SKM-1 treated with dmso at 0.1 percent for 144 hours (cell line): ENCODE results near the gene PSME4.
"Not testable (repeated sequence)": the region's sequence is repeated elsewhere in the genome, so short reads cannot be mapped to it uniquely, and the experiment has no call there.

Source experiments
- DNase-seq: peaks from one replicate; lab custom pipeline; 2025; ENCODE audit not compliant: unreplicated experiment; lab: John Stamatoyannopoulos, UW

The PSME4 gene

DNA sequence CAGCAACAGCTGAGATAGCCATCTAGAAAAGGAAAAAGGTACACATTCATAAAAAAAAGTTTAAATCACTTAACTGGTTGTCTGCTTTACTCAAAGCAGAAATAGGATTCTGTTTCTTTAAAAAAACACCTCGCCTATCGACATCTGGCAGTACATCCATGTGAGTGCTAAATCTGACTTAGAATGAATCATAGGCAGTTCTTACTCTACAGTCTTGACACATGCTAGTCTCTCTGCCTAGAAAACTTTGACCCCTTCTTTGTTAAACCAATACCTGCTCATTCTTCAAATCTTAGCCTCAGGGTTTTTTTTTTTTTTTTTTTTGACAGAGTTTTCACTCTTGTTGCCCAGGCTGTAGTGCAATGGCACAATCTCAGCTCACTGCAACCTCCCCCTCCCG, 73.9 kb downstream of the PSME4 start:
- DNase-seq: no peak

DNA sequence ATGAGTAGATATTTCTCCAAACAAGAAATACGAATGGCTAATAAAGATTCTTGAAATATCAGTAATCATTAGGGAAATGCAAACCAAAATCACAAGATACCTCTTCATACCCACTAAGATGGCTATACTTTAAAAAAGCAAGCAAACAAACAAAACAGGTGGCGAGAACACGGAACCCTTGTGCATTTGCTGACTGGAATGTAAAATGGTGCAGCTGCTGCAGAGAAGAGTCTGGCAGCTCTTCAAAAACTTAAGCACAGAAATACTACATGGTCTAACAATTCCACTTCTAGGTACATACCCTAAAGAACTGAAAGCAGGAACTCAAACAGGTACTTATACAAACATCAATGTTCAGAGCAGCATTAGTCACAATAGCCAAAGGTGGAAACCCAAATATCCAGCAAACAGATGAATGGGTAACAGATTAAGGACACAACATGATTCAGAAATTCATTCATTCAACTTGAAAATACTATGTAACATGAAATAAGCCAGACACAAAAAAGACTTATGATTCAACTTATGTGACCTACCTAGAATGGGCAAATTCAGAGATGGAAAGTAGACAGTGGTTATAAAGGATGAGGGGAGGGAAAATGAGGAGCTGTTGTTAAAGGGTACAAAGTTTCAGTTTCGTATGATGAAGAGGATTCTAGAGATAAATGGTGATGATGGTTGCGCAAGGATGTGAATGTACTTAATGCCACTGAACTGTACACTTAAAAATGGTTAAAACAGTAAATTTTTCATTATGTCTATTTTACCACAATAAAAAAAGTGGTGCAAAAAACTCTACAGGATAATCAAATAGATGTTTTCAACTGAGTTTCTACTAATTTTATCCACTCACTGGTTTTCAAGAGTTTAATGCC, 84.2 kb downstream of the PSME4 start:
- no peak for DNase-seq

DNA sequence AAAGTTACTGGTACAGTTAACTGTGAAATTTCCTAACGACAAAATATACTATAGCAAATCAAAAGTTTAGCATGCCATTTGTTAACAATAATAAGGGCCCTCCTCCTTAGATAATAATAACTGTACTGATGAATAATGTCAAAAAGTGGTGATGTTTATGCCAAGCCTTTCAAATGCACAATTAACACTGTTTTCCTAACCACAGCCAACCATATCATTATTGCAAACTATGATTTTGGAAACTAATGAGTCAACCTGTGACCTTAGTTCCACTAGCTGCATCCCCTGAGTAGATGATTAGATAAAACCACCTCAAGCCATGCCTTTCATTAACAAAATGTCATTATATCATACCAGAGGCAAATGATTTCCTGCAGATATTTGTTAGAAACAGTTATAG, 85.9 kb downstream of the PSME4 start:
- no peak for DNase-seq

DNA sequence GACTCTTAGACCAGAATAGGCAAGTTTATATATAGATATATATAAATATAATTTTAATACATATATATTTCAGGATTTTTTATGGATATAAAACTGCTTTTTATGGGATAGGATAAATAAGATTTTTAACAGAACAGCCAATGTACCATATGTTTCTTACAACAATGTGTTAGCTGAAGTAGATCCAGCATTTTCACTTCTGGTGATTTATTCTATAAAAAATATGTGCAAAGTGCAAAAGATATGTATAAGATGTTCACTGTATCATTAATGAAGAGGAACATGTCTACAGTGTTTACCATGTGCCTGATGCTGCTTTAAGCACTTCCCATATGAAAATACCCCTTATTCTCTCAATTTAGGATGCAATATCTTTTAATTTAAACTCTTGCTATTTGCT, 88.8 kb downstream of the PSME4 start:
- DNase-seq: no peak

DNA sequence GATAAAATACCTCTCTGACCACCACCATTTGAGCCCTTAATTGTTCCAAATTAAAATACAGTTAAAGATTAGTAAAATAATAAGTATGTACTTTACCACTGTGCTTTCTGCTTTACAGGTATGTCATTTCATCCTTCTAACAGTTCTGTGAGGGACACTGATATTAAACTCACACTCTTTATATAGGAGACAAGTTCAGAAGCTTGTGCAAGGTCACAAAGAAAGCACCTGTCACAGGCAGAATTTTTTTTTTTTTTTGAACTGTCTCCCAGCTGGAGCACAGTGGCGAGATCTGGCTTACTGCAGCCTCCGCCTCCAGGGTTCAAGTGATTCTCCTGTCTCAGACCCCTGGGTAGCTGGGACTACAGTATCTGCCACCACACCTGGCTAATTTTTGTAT, 89.4 kb downstream of the PSME4 start:
- DNase-seq: no peak

DNA sequence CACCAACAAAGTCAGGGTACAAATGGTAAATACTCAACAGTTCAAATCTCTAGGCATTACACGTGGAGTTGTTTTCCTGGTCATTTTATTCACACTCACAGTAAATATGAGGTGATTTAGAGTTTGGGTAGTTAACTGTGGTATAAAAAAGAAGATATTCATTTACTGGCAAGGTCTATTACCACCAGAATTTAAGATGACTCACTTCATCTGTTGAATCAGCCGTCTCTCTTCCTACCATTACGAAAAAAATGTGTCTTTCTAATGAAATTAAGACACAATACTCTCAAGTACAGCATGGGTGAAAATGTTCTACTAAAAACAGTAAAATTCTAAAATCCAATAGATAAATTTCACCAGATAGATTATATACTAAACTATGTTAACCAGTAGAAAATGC, 90.0 kb downstream of the PSME4 start:
- no peak for DNase-seq

DNA sequence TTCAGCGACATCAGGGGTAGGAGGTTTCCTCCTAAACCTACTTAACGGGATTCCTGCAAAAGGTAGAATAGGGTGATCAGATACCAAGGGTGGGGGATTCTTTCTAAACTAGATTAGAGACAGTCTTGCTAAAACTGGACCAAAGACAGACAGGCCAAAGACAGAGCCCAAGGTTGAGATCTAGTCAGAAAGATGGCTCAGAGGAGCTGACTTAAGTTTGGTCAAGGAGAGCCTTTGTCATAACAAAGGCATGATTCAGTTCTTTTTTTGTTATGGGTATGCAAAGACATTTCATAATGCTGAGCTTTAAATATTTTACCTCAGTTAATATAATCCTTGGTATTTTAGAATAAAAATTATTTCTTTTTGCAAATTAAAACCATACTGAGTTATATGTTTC, 93.2 kb downstream of the PSME4 start:
- no peak for DNase-seq

DNA sequence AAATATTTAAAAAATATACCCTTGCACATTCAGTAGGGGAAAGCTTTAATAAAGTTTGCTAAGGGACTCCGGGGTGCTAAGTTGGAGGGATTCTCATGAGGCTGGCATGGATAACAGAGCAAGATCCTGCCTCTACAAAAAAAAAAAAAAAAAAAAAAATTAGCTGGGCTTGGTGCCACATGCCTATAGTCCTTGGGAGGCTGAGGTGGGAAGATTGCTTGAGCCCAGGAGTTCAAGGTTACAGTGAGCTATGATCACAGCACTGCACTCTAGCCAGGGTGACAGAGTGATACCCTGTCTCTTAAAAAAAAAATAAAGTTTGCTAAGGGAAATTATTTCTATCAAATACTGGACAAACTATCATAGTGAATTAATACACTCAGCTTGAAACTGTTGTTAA, 93.7 kb downstream of the PSME4 start:
- DNase-seq: no peak

DNA sequence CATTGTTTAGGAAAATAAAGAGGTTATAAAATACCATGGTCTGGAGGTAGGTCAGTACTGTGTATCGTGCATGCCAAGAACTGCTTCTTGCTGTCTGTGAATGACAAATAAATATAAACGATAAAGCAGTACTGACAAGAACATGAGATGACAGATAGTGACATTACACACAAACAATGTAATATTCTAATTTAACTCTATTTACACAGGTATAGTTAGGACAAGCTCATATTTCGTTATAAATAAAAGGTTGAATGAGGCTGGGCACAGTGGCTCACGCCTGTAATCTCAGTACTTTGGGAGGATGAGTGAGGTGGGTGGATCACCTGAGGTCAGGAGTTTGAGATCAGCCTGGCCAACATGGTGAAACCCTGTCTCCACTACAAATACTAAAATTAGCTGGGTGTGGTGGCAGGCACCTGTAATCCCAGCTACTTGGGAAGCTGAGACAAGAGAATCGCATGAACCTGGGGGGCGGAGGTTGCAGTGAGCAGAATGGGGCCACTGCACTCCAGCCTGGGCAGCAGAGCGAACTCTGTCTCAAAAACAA, 96.3 kb downstream of the PSME4 start:
- no peak for DNase-seq

DNA sequence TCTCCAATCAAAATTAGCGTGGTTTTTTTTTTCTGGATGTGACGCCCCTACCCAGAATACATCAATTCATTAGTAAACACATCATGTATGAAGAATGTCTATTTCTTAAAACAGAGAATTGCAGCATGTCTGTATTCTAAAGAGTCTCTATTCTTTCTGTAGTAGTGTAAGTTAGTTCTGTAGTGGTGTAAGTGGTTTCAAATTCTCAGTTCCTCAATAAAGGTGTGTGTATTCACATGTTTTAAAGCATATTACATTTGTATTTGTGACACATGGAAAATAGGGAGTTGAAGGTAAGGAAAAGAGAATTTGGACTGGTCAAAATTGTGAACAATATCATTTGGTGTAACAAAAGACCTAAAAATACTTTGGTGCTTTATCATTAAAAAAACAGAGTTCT, 103.0 kb downstream of the PSME4 start:
- no peak for DNase-seq

DNA sequence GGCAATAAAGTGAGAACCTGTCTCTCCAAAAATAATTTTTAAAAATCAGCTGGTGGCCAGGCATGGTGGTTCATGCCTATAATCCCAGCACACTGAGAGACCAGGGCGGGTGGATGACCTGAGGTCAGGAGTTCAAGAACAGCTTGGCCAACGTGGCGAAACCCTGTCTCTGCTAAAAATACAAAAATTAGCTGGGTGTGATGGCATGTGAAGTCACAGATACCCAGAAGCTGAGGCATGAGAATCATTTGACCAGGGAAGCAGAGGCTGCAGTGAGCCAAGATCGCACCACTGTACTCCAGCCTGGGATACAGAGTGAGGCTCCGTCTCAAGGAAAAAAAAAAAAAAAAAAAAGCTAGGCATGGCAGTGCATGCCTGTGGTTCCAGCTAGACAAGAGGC, 103.6 kb downstream of the PSME4 start:
- no peak for DNase-seq

DNA sequence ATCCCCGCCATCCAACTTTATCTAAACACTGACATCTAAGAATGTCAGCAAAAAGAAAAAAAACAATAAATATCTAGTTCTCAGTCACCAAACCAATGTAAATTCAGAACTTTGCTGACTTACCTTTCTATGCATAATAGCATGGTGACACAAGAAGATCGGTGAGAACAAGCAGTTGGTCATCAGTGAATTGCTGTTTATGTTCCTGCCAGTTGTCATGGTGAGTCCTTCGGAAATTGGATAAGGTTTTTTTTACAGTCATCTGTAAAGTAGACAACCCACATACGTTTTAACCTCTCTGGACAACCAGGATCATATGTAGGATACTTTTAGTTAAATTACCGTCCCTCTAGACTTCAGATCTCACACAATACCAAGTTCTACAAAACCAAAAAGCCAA, 104.8 kb downstream of the PSME4 start:
- DNase-seq: no peak

DNA sequence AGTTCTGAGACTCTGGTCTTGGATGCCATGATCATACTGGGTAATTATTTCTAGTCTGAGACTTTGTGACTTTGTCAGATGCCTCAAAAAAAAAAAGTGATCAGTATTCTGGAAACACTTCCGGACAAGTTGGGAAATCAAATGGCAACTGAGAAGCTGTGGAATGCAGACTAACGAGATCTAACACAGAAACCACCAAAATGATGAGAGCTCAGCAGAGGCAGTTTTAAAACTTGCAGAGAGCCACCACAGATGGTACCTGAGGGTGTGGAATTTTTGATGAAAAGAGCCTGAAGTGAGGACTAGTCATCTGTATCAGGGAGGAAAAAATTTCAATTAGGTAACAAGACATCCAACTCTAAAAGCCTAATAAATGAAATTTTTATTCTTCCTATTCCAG, 105.5 kb downstream of the PSME4 start:
- DNase-seq: no peak

DNA sequence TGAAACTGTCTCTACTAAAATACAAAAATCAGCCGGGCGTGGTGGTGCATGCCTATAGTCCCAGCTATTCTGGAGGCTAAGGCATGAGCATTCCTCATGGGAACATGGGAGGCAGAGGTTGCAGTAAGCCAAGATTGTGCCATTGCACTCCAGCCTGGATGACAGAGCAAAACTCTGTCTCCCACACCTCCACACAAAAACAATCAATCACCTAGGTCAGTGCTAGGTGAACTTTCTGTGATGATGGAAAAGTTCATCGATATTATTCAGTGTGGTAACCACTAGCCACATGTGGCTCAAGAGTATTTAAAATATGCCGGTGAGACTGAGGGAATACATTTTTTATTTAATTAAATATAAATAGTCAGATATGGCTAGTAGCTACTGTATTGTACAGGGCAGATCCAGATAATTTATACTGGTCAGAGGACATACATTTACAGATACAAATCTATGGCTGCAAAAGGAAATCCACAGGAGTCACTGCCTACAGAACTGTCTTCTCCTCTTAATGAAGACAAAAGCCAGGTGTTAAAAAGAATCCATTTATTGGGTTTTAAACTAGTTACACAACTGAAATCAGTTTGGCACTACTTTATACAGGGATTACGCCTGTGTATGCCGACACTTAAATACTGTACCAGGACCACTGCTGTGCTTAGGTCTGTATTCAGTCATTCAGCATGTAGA, 107.1 kb downstream of the PSME4 start:
- no peak for DNase-seq

DNA sequence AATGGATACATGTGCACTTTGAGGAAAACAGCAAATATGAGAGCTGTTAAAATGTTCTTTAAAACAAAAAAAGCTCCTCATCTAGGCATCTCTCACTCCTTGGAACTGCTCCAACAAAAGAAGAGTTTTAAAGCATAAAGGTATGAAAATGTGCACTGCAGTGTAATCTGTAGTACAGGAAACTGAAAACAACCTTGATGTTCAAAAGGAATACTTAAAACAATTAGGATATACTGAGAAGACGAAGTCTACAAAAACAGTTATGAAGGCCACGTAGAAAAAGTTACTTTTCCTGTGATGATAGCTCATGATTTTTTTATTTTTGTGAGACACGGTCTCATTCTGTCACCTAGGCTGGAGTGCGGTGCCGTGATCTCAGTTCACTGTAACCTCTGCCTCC, 109.0 kb downstream of the PSME4 start:
- DNase-seq: no peak

DNA sequence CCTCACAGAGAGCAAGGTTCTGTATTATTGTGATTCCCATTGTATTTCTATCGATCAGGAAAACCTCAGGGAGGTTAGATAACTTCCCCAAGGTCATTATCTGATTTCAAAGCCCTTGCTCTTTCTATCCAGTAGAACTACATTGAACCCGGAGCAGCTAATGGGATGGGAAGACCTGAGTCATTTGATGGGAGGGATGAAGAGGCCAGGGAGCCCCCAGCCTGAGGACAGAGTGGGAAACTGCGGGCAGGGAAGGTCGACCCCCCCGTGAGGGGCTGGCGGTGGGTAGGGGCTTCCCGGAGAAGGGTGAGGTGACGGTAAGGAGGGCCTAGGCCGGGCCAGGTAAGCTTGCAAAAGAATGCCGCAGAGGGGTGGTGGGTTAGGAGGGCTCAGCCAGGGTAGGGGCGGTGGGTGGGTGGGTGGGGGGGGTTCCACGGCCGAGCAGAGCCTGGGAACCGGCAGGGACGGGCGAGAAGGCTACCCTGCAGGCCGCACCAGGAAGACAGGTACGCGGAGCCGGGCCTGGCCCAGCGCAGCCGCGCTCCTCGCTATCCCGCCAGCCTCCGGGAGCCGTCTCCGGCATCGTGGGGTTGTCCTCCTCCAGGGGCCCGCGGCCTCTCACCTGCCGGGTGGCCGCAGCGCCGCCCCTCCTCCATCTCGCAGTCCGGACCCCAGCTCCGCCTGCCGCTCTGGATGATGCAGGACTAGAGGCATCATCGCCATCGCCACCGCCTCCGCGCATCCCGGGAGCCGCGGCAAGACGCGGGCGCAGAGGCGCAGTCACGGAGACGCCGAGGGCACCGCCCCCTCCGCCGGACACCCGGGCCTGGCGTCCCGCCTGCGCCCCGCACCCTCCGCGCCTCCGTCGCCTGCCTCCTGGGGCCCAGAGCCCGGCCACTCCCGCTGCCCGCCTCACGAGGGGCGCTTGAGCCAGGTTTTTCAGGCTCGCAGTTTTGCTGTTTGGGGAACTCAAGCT, 111.3 kb downstream of the PSME4 start, which contains the start of gene GPR75:
GPR75 (minus strand) TSS at position 762 of the 976 bp plus-strand sequence. CDS start 5,211 bp downstream, outside the sequence.
- no peak for DNase-seq

DNA sequence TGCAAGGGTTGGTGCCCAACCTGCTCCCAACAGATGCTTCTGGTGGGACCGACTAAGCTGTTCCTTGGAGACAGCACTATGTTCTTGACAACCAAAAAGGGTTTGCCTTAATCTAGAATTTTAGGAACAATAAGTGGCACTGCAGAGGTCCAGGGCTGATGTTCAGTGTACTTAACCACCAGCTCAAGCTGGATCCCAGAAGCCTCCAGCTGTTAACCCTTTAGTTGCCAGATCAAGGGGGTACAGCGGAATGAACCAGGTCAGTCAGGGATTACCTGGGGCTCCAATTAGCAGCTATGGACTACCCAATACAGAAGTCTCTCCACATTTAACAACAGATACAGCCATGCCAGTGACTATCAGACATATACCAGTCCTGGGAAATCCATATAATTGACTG, 114.5 kb downstream of the PSME4 start:
- DNase-seq: no peak

DNA sequence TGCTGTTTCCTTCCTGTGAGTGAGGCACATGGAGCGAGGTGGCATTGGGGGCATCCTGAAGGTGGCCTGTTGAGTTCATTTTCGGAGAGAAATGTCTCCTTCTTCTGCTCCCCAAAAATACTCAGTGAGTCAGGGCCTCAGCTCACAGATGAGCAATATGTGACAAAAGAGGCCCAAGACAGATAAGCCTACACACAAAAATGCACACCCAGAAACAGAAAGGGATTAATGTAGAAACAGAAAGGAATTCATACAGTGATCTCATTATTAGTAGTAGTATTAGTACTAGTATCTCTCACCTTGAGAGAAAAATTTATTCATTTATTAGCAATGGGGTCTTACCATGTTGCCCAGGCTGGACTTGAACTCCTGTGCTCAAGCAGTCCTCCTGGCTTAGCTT, 116.1 kb downstream of the PSME4 start:
- no peak for DNase-seq

DNA sequence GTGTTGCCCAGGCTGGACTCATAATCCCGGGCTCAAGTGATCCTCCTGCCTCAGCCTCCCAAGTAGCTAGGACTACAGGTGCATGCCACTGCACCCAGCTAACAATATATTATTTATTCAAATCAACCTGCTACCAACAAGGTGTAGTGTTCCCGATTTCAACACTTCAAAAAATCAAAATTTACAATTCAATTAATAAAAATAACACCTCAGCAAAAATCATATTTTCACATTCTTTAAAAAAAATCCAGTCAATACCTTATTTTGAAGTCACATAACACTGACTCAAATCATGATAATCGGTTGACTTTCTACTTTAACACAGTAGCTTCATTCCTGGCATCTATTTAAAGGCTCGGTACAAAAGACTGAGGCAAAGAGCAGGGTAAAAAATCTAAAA, 118.3 kb downstream of the PSME4 start:
- DNase-seq: no peak

DNA sequence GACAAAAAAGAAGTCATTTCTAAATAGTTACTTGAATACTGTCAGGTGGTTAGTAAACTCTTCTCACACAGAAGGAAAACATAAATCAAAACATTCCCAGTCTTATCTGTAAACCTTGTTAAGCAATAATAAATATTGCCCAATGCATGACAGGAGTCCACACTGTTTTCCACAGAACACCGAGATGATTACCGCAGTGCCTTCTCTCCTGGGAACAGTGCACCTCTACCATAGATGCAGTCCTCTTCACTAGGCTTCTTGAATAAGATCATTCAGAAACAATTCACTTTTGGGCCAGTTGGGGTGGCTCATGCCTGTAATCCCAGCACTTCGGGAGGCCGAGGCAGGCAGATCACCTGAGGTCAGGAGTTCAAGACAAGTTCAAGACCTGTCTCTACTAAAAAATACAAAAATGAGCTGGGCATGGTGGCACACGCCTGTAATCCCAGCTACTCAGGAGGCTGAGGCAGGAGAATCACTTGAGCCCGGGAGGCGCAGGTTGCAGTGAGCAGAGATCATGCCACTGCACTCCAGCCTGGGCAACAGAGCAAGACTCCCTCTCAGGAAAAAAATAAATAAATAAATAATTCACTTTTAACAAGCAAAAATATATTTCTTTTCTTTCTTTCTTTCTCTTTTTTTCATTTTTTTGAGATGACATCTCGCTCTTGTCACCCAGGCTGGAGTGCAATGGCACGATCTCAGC, 119.6 kb downstream of the PSME4 start:
- not testable (repeated sequence) for DNase-seq
